GM21515 (cell line): ENCODE measurements around the gene IAH1.
"Not testable (repeated sequence)": the region's sequence is repeated elsewhere in the genome, so short reads cannot be mapped to it uniquely, and the experiment has no call there.

Experiments used
- ATAC-seq: cut with Tn5 transposase; IDR thresholded peaks from one replicate; pipeline ENCODE4 v1.9.1; 2021; ENCODE audit not compliant: unreplicated experiment

Gene IAH1

DNA sequence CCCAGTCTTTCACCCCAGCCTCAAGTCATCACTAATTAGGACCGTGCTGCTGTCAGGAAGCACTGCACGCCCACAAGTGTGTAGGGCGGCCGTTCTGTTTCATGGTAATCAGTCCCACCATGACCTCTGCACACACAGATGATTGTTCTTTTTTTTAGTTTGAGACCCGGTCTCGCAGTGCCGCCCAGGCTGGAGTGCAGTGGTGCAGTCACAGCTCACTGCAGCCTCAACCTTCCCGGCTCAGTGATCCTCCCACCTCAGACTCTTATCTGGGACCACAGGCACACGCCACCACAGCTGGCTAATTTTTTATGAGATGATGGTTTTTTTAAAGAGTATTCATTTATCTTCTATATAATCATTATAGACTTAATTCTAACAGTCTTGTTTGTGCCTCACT lies 1.8 kb upstream of the IAH1 start:
- no peak for ATAC-seq

GRCh38 chr2:9473308-9473984 lies 905 bp upstream of the IAH1 start:
- no peak for ATAC-seq

- ATAC-seq = peak; percentile 32
These were observed 378 bp upstream of the IAH1 start for GRCh38 chr2:9473985-9474360.

- no peak for ATAC-seq
These were observed 3.6 kb downstream of the IAH1 start for GRCh38 chr2:9477914-9478313.

DNA sequence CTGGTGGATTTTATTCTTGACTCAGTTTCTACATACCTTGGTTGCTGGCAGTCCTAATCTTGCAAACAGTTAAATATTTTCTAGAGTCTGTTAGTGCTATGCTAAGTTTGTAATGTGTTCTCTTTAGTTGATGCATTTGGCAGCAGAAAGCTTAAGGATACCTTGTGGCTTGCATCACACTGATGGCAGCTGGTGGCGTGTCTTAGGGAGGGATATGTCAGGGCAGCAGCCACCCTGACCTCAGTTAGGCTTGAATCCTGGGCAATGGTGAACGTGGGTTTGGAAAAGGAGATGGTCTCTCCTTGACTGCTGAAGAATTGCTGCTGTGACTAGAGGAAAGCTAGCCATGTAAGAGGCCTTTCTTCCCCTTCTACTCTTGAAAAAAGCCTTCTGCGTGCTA lies 4.2 kb downstream of the IAH1 start:
- no peak for ATAC-seq

- no peak for ATAC-seq
These were observed 5.8 kb downstream of the IAH1 start for GRCh38 chr2:9480157-9480556.

DNA sequence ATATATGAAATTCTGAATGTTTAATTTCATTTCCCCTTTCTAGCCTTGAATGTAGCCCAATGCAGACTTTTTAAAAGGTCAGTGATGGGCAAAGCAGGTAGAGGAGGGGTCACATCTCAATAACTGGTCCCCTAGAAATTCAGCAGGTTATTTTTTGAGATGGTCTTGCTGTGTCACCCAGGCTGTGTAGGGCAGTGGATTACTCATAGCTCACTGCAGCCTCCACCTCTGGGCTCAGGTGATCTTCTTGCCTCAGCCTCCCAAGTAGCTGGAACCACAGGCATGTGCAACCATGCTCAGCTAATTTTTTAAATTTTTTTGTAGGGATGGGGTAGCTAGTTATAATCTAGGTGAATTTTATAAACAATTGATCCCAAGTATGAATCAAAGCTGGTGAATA lies 8.8 kb downstream of the IAH1 start:
- no peak for ATAC-seq

DNA sequence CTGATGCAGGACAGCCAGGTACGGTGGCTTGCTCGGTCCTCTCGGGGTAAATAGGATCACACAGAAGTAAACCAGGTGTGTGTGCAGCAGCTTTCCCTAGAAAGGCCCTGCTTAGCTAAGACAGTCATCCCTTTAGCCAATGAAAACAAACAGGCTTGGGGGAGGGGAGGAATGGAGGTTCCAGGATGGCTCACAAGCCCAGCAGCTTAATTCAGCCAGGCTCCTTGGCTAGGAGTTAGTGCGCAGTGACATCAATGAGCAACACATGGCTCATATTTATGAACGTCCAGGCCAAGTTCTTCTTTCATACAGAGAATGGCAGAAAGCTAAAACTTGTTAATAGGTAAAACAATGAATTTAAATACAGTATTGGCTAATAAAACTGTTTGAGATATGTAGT lies 10.2 kb downstream of the IAH1 start:
- no peak for ATAC-seq

GRCh38 chr2:9488583-9489547 lies 14.5 kb downstream of the IAH1 start:
- no peak for ATAC-seq

- ATAC-seq = no peak
These were observed 16.4 kb downstream of the IAH1 start for GRCh38 chr2:9490789-9491188.

- ATAC-seq = no peak
These were observed 18.6 kb downstream of the IAH1 start for GRCh38 chr2:9492927-9493326.

GRCh38 chr2:9493478-9493877 lies 19.1 kb downstream of the IAH1 start:
- ATAC-seq = no peak

DNA sequence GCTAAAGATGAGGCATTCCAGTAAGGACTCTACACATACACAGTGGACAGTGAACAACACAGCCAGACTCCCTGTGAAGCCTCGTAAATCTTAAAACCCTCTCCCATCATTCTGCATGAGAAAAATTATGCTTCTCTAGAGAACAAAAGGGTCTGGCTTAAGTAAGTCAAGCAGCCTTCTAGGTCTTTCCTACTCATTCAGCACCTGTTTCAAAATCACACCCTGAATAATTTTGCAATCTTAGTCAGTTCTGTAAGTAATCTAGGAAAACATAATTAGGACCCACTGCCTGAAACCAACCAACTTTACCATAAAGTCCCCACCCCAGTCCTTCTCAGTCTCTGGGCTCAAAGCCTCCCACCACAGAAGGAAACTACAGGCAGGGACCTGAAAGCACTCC lies 19.7 kb downstream of the IAH1 start:
- ATAC-seq = no peak

- no peak for ATAC-seq
These were observed 22.7 kb downstream of the IAH1 start for GRCh38 chr2:9497017-9497416.

DNA sequence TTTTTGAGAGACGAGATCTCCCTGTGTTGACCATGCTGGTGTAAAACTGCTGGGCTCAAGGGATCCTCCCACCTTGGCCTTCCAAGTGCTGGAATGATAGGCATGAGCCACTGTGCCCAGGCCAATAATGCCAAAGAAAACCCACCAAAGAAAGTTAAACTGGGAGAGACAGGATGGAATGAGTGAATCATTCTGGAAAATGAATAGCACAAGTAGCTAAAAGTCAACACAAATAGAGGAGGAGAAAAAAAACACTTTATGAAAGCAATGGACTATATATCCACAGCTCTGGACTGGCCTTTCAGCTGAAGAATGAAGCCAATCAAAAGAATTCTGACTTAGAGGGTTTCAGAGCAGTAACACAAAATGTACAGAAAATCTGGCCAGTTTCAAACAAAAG lies 23.9 kb downstream of the IAH1 start:
- no peak for ATAC-seq

DNA sequence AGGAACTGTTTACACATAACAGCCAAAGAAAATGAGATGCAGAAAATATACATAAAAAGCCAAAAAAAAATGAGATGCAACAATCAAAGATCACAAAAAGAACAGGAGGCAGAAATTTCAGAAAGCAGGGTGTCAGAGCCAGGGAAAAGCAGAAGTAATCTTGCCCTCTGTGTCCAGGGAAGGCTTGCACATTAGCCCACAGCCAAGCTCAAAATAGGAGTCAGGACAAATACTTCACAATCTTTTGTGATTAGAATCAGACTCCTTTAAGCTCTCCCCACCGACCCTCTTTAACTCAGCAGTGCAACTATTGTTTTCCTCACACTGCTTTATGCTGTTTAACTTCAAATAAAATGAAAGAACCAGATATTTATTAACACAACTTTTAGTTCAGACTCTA lies 34.6 kb downstream of the IAH1 start:
- no peak for ATAC-seq

- not testable (repeated sequence) for ATAC-seq
These were observed 39.6 kb downstream of the IAH1 start for GRCh38 chr2:9513946-9514345.

DNA sequence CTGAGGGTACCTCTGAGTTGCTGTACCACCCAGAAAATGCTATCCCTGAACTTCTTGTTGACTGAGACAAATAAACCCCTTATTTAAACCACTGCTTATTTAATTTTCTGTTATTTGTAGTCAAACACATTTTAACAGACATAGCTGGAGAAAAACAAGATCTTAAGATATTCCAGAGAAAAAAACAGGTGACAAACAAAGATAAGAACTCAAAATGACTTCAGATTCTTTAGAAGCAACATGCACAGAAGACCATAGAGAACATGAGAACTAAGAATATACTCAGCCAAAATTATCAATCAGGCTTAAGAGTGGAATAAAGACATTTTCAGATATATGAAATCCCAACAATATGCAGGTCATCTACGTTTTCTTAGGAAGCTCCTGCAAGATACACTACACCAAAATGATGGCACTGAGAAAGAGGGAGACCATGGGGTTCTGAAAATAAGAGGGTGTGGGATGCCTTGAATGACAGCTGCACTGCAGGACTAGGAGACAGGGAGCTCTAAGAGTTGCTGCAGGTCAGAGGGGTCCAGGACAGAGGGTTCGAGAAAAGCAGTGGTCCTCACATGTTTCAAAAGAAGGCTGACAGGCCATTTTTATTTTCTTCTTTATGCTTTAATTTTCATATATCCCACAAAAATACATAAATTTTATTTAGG lies 42.9 kb downstream of the IAH1 start:
- no peak for ATAC-seq

DNA sequence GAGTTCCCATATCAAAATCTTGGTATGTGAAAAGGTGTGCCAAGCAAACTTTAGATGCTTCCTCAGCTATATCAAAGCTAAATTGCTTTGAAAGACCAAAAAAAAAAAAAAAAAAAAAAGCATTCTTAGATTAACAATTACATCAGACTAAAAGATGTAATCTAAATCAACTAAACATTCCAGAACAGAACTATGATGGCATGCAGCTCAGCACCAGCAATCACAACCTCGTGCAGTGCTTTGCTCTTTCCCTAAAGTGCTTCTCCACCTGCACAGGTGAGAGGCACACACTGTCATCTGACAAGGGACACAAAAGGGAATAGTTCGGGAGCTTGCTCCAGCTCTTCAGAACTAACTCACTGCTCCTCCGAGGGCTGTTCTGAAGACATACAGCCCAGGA lies 43.8 kb downstream of the IAH1 start:
- no peak for ATAC-seq

GRCh38 chr2:9518780-9519179 lies 44.4 kb downstream of the IAH1 start:
- no peak for ATAC-seq

GRCh38 chr2:9519250-9519649 lies 44.9 kb downstream of the IAH1 start:
- ATAC-seq = no peak

GRCh38 chr2:9524291-9524690 lies 49.9 kb downstream of the IAH1 start:
- no peak for ATAC-seq
